Stimulated activated naive CD8-positive, alpha-beta T cell treated with anti-CD3 and anti-CD28 coated beads, Interleukin-15, Interleukin-2, amounts not matched to agents 100 ng/mL and 50 ng/mL, for 24 hours (primary cell): Measurements from ENCODE around the gene EXD1.
"Not testable (repeated sequence)": the region's sequence is repeated elsewhere in the genome, so short reads cannot be mapped to it uniquely, and the experiment has no call there.

Source experiments
- H3K27ac Mint-ChIP-seq: one replicate; pipeline ENCODE4 v1.8.0; 2021; ENCODE audit warnings: mild to moderate bottlenecking, mixed read lengths
- H3K27me3 Mint-ChIP-seq: one replicate; pipeline ENCODE4 v1.8.0; 2021; ENCODE audit warnings: mixed read lengths
- H3K36me3 Mint-ChIP-seq: one replicate; pipeline ENCODE4 v1.8.0; 2021; ENCODE audit warnings: low read depth, mixed read lengths
- H3K4me1 Mint-ChIP-seq: one replicate; pipeline ENCODE4 v1.8.0; 2021; ENCODE audit warnings: low read depth, mixed read lengths
- H3K4me3 Mint-ChIP-seq: one replicate; pipeline ENCODE4 v1.8.0; 2021; ENCODE audit warnings: mild to moderate bottlenecking, mixed read lengths
- H3K9me3 Mint-ChIP-seq: one replicate; pipeline ENCODE4 v1.8.0; 2021; ENCODE audit warnings: mixed read lengths

EXD1 gene

DNA sequence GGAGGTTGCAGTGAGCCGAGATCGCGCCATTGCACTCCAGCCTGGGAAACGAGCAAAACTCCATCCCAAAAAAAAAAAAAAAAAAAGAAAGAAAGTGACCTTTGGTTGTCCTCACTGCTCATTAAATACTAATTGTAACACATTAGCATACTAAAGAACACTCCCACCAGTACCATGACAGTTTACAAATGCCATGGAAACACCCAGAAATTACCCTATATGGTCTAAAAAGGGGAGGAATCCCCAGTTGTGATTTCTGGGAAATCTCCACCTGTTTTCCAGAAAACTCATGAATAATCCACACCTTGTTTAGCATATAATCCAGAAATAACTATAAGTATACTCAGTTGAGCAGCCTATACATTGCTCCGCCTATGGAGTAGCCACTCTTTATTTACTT lies 90.9 kb downstream of the EXD1 start:
- Mint-ChIP-seq H3K4me1 (no peaks in the 10 kb centered on the region), H3K27ac (no peak overlapping the region), H3K36me3 (no peaks in the 10 kb centered on the region), H3K27me3 (no peaks in the 10 kb centered on the region), H3K9me3 (no peaks in the 10 kb centered on the region), H3K4me3 (no peak overlapping the region)

DNA sequence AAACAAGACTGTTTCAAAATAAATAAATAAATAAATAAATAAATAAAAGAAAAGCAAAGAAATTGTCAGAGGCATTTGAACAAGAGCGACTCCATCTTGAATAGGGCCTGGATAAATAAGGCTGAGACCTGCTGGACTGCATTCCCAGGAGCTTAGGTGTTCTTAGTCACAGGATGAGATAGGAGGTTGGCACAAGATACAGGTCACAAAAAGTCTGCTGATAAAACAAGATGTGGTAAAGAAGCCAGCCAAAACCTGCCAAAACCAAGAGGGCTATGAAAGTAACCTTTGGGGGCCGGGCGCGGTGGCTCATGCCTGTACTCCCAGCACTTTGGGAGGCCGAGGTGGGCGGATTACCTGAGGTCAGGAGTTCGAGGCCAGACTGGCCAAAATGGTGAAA lies 91.4 kb downstream of the EXD1 start:
- not testable (repeated sequence) for H3K27me3 Mint-ChIP-seq, H3K4me3 Mint-ChIP-seq, H3K27ac Mint-ChIP-seq, H3K36me3 Mint-ChIP-seq, H3K4me1 Mint-ChIP-seq, H3K9me3 Mint-ChIP-seq

DNA sequence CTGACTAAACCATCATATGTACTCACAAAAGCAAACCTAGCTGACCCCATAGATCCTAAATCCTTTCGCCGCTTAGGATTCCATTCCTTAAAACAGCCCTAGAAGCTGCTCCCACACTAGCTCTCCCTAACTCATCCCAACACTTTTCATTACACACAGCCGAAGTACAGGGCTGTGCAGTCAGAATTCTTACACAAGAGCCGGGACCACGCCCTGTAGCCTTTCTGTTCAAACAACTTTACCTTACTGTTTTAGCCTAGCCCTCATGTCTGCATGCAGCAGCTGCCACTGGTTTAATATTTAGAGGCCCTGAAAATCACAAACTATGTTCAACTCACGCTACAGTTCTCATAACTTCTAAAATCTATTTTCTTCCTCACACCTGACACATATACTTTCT lies 95.0 kb downstream of the EXD1 start:
- not testable (repeated sequence) for H3K36me3 Mint-ChIP-seq, H3K4me1 Mint-ChIP-seq, H3K27ac Mint-ChIP-seq, H3K4me3 Mint-ChIP-seq, H3K9me3 Mint-ChIP-seq, H3K27me3 Mint-ChIP-seq

DNA sequence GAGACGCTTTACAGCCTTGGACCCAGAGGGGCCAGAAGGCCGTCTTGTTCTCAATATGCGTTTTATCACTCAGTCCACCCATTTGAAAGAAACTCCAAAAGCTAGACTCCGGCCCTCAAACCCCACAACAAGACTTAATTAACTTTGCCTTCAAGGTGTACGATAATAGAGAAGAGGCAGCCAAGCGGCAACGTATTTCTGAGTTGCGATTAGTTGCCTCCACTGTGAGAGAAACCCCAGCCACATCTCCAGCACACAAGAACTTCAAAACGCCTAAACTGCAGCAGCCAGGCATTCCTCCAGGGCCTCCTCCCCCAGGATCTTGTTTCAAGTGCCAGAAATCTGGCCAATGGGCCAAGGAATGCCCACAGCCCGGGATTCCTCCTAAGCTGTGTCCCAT lies 97.1 kb downstream of the EXD1 start:
- no peaks in the 10 kb centered on the region for H3K36me3 Mint-ChIP-seq
- peaks cover 6% of the 10 kb centered on the region for H3K27me3 Mint-ChIP-seq

More for the DNA sequence above, 97.1 kb downstream of the EXD1 start:
- Mint-ChIP-seq H3K9me3 (no peaks in the 10 kb centered on the region), H3K27ac (no peak overlapping the region), H3K4me1 (no peaks in the 10 kb centered on the region), H3K4me3 (no peak overlapping the region)
